ENCODE results near the gene PATL1.
"Not testable (repeated sequence)": the region's sequence is repeated elsewhere in the genome, so short reads cannot be mapped to it uniquely, and the experiment has no call there.

The PATL1 gene

DNA sequence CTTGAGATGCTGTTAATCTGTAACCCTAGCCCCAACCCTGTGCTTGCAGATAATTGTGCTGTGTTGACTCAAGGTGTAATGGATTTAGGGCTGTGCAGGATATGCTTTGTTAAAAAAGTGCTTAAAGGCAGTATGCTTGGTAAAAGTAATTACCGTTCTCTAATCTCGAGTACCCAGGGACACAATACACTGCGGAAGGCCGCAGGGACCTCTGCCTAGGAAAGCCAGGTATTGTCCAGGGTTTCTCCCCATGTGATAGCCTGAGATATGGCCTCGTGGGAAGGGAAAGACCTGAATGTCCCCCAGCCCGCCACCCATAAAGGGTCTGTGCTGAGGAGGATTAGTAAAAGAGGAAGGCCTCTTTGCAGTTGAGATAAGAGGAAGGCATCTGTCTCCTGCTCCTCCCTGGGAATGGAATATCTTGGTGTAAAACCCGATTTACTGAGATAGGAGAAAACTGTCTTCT lies 12.5 kb upstream of the PATL1 start:
- not testable (repeated sequence) for H3K4me3 Mint-ChIP-seq; H3K27ac Mint-ChIP-seq; H3K9me3 Mint-ChIP-seq; H3K36me3 Mint-ChIP-seq (ENCODE audit: low read depth)
- Mint-ChIP-seq H3K27me3 (peaks cover 24% of the 10 kb centered on the region), H3K4me1 (ENCODE audit: low read depth) (peaks cover 12% of the 10 kb centered on the region)

DNA sequence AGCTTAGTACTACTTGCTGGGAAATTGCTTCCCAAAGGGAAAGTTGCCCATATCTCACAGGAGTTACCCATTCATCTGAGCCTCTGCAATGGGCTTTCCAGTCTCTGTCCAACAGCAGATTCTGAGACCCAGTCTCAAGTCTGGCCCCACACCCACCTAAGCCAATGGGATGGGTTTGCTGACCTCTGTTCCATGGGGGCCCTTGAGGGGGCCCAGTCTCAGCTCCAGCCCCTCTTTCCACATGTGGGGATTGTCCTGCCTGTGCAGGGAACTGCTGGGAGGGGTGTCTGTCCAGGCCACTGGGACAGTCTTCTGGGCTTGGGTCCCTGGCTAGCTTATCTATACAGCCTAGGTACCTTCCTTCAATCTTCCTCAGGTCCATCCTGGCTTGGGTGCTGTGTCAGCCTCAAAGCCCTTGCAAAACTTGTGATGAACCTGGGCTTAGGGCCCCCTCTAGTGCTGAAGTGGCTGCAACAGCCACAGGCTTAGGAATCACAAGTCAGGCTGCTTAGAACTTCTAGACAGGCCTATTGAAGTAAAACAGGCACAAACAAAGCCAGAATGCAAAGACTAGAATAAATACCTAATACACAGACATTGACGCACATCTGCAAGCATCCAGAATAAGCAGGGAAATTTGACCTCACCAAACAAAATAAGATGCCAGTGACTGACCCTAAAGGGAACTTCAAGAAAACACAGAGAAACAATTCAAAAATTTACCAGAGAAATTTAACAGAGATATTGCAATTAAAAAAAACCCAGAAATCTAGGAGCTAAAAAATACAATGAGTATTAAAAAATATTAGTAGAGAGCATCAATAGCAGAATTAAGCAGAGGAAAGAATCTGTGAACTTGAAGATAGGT lies 11.7 kb upstream of the PATL1 start:
- Mint-ChIP-seq H3K36me3 (ENCODE audit: low read depth) (no peaks in the 10 kb centered on the region), H3K4me1 (ENCODE audit: low read depth) (peaks cover 18% of the 10 kb centered on the region), H3K27me3 (peaks cover 21% of the 10 kb centered on the region), H3K27ac (no peak overlapping the region), H3K4me3 (no peak overlapping the region), H3K9me3 (no peaks in the 10 kb centered on the region)

DNA sequence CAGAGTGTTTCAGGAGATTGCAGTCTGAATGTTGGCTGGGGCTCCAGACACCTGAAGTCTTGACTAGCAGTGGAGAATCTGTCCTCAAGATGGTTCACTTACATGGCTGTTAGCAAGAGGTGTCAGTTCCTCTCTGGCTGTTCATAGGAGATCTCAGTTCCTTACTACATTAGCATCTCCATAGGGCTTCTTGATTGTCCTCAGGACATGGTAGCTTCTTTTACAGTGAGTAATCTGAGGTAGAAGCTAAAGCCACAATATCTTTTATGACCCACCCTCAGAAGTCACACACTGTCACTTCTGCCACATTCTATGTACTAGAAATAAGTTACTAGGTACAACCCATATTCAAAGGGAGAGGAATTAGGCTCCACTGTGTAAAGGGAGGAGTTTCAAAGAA lies 10.5 kb upstream of the PATL1 start:
- H3K9me3 Mint-ChIP-seq, result no peaks in the 10 kb centered on the region
- H3K27me3 Mint-ChIP-seq, result peaks cover 15% of the 10 kb centered on the region
- no peak overlapping the region for H3K27ac Mint-ChIP-seq
- H3K36me3 Mint-ChIP-seq (ENCODE audit: low read depth), result no peaks in the 10 kb centered on the region
- H3K4me3 Mint-ChIP-seq, result no peak overlapping the region
- peaks cover 18% of the 10 kb centered on the region for H3K4me1 Mint-ChIP-seq (ENCODE audit: low read depth)

DNA sequence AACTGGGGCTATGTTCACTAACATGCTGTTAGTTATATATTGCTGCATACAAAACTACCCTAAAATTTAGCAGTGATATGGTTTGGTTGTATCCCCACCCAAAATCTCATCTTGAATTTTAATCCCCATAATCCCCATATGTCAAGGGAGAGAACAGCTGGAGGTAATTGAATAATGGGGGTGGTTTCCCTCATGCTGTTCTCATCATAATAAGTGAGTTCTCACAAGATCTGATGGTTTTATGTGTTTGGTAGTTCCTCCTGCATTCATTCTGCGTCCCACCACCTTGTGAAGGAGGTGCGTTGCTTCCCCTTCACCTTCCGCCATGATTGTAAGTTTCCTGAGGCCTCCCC lies 10.0 kb upstream of the PATL1 start:
- Mint-ChIP-seq H3K4me3 (no peak overlapping the region), H3K4me1 (ENCODE audit: low read depth) (peaks cover 18% of the 10 kb centered on the region), H3K36me3 (ENCODE audit: low read depth) (no peaks in the 10 kb centered on the region), H3K27ac (no peak overlapping the region), H3K27me3 (peaks cover 15% of the 10 kb centered on the region), H3K9me3 (no peaks in the 10 kb centered on the region)

DNA sequence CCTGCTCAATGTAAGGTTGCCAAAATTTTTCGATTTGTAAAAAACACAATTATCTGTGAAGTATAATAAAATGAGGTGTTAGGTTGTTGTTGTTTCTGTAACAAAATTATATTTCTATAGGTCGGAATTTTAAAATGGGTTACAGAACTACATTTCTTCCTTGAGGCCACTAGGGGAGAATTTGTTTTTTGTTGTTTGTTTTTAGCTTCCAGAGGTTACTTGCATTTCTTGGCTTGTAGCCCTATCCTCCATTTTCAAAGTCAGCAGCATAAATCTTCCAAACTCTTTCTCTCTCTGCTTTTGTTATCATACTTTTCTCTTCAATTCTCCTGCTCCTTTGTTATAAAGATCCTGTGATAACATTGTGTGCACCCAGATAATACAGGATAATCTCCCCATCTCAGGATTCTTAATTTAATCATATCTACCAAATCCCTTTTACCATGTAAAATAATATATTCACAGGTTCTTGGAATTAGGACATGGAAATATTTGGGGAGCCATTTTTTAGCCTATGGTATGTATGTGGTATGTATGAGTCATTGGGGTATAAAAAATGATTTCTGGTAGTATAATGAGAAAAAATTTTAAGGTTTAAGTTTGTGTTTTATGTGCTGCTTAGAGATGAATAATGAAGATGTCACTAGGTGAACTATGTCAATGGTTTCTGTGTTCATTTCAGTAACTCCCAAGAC lies 9.4 kb upstream of the PATL1 start:
- H3K4me3 Mint-ChIP-seq, result no peak overlapping the region
- no peak overlapping the region for H3K27ac Mint-ChIP-seq
- H3K4me1 Mint-ChIP-seq (ENCODE audit: low read depth), result peaks cover 18% of the 10 kb centered on the region
- no peaks in the 10 kb centered on the region for H3K9me3 Mint-ChIP-seq
- H3K36me3 Mint-ChIP-seq (ENCODE audit: low read depth), result no peaks in the 10 kb centered on the region
- H3K27me3 Mint-ChIP-seq, result peaks cover 12% of the 10 kb centered on the region

DNA sequence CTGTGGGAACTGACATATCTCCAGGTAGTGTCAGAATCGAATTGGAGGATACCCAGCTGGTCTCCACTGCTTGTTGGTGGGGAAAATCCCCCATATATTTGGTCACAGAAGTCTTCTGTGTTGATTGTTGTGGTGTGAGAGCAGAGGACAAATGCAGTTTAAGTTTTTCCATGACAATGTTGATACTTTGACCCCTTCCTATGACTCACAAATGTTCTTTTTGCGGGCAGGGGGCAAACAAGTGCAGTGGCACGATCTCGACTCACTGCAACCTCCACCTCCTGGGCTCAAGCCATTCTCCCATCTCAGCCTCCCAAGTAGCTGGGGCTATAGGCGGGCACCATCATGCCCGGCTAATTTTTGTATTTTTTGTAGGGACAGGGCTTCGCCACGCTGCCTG lies 7.4 kb upstream of the PATL1 start:
- H3K9me3 Mint-ChIP-seq, result no peaks in the 10 kb centered on the region
- H3K36me3 Mint-ChIP-seq (ENCODE audit: low read depth), result no peaks in the 10 kb centered on the region
- peaks cover 18% of the 10 kb centered on the region for H3K4me1 Mint-ChIP-seq (ENCODE audit: low read depth)
- H3K4me3 Mint-ChIP-seq, result no peak overlapping the region
- H3K27me3 Mint-ChIP-seq, result no peaks in the 10 kb centered on the region
- no peak overlapping the region for H3K27ac Mint-ChIP-seq

DNA sequence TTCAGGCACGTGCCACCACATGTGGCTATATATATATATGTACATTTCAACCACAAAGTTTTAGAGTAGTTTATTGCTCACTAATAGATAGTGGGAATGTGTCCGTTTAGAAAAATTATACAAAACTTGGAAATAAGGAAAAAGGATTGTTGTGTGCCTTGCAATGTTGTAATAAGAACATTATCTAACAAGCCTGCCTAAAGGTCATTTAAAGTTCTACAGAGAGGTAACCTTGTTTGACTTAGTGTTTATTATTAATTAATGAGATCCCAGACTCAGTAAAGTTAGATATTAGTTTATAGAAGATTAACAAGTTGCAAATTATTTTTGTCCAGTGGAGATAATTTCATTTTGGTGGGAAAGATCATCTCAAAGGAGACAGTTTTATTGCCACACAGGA lies 5.5 kb upstream of the PATL1 start:
- Mint-ChIP-seq H3K4me3 (no peak overlapping the region), H3K36me3 (ENCODE audit: low read depth) (no peaks in the 10 kb centered on the region), H3K9me3 (no peaks in the 10 kb centered on the region), H3K4me1 (ENCODE audit: low read depth) (peaks cover 26% of the 10 kb centered on the region), H3K27ac (no peak overlapping the region), H3K27me3 (no peaks in the 10 kb centered on the region)

DNA sequence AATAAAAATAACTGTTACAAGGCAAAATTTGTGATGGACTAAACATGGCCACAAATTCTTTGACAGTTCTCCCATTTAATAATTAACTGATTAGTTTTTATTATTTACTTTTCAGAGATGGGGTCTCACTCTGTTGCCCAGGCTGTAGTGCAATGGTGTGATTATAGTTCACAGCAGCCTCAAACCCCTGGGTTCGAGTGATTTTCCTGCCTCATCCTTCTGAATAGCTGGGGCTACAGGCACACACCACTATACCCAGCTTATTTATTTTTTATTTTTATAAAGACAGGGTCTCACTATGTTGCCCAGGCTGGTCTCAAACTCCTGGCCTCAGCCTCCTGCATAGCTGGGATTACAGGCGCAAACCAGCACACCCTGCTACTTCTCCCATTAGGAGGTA lies 4.5 kb upstream of the PATL1 start:
- no peak overlapping the region for H3K4me3 Mint-ChIP-seq
- H3K9me3 Mint-ChIP-seq, result no peaks in the 10 kb centered on the region
- H3K27me3 Mint-ChIP-seq, result no peaks in the 10 kb centered on the region
- H3K36me3 Mint-ChIP-seq (ENCODE audit: low read depth), result no peaks in the 10 kb centered on the region
- H3K27ac Mint-ChIP-seq, result no peak overlapping the region
- H3K4me1 Mint-ChIP-seq (ENCODE audit: low read depth), result peaks cover 22% of the 10 kb centered on the region

DNA sequence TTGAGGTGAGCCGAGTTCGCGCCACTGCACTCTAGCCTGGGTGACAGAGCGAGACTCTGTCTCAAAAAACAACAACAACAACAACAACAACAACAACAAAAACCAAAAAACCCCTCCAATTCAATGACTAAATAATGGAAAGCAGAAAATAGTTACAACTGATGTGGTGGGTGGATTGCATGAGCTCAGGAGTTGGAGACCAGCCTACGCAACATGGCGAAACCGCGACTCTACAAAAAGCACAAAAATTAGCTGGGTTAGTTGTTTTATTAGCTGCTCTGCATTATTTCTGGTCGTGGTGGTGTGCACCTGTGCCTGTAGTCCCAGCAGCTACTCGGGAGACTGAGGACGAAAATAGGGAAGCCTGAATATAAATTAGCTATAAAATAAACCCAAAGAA lies 2.6 kb upstream of the PATL1 start:
- no peak overlapping the region for H3K4me3 Mint-ChIP-seq
- H3K9me3 Mint-ChIP-seq, result no peaks in the 10 kb centered on the region
- H3K27me3 Mint-ChIP-seq, result no peaks in the 10 kb centered on the region
- peaks cover 16% of the 10 kb centered on the region for H3K36me3 Mint-ChIP-seq (ENCODE audit: low read depth)
- H3K27ac Mint-ChIP-seq, result no peak overlapping the region
- peaks cover 36% of the 10 kb centered on the region for H3K4me1 Mint-ChIP-seq (ENCODE audit: low read depth)

DNA sequence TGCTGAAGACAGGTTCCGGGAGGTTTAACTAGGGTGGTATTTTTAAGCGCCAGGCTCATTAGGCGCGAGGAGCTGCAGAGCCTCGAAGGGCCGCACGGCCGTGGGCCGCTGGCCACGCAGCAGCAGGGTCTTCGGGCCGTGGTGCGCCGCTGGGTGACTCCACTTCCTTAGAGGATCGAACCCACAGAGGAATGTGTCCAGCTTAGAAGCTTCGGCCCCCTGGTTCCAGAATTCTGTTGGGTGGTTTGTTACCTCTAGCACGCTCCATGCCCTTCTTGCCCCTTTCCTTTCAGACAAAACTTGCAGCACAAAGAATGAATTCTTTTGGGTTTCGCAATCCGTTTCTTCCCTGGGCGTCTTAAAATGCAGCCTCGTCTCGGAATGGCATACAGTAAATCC lies 773 bp upstream of the PATL1 start:
- Mint-ChIP-seq H3K36me3 (ENCODE audit: low read depth) (peaks cover 33% of the 10 kb centered on the region), H3K4me3 (peak overlapping the region; percentile 92), H3K9me3 (no peaks in the 10 kb centered on the region), H3K4me1 (ENCODE audit: low read depth) (peaks cover 46% of the 10 kb centered on the region), H3K27ac (peak overlapping the region; percentile 95), H3K27me3 (no peaks in the 10 kb centered on the region)

DNA sequence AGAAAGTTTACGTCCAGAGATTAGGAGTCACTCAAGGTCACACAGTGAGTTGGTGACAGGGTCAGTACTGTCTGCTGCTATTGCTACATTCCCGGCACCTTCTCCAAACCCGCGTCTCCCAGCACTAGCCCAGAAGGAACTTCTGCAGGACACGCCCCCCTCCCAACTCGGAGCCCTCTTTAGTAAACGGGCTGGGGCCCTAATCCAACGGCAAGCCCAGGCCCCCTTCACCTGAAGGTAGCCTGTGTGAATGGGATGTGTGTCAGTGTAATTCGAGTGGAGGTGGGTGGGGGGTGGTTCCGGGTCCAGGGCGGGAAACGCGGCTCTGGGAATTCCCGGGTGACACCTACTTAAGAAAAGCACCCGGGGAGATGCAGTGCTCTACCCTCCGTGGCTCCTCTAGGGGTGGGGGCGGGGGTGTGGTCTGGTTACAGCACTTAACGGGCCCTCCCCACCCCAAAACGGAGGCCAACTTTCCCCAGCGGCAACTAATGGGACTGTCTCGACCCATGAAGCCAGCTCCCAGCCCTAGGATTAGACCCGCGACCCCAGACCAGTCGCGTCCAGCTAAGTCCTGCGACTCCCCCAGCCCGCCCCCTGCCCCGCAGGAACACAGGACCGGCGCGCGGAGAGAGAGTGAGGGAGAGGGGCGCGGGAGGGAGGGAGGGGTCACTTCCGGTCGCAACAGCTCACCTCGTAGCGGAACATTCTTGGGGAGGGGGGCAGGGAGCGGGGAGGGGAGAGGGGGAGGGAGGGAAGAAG lies 468 bp downstream of the PATL1 start:
- no peaks in the 10 kb centered on the region for H3K9me3 Mint-ChIP-seq
- peaks cover 54% of the 10 kb centered on the region for H3K4me1 Mint-ChIP-seq (ENCODE audit: low read depth)
- no peaks in the 10 kb centered on the region for H3K27me3 Mint-ChIP-seq
- H3K4me3 Mint-ChIP-seq, result peak overlapping the region; percentile 93
- H3K27ac Mint-ChIP-seq, result peak overlapping the region; percentile 90
- H3K36me3 Mint-ChIP-seq (ENCODE audit: low read depth), result peaks cover 42% of the 10 kb centered on the region

DNA sequence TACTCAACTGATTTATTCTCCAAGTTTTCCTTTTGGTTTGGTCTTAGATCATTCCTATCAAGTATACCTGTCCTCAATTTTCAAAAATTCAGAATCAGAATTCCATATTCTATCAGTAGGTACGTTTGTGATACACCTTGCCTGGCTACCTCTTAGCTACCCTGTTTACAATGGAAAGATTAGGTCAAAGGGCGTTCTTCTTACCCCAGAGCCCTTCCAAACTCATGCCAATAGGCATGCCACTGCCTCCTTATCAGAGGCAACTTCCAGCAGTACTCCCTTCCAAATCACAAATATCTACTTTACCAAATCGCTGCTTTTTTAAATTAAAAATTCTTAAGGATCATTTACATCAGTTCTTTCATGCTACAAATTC lies 1.0 kb downstream of the PATL1 start:
- peaks cover 47% of the 10 kb centered on the region for H3K36me3 Mint-ChIP-seq (ENCODE audit: low read depth)
- no peaks in the 10 kb centered on the region for H3K27me3 Mint-ChIP-seq
- H3K4me1 Mint-ChIP-seq (ENCODE audit: low read depth), result peaks cover 59% of the 10 kb centered on the region
- no peaks in the 10 kb centered on the region for H3K9me3 Mint-ChIP-seq
- peak overlapping the region; percentile 93 for H3K4me3 Mint-ChIP-seq
- peak overlapping the region; percentile 90 for H3K27ac Mint-ChIP-seq

DNA sequence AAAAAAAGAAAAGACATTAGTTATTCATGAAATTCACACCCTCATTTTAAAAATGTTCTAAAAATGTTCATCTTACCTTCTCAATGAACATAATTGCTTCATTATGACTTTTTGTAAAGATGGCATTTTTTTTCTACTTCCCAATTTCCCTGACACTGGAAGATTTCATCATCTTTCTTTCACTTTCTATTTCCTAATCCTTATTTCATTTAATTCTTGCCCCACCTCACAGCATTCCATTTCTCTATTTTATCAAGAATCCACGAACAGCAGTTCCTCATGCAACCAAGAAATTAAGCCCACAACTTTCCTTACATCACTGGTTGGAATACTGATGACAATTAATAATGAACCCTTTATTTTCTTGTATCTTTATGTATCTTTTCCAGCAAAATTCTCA lies 1.9 kb downstream of the PATL1 start:
- Mint-ChIP-seq H3K9me3 (no peaks in the 10 kb centered on the region), H3K27me3 (no peaks in the 10 kb centered on the region), H3K4me3 (peak overlapping the region; percentile 93), H3K36me3 (ENCODE audit: low read depth) (peaks cover 48% of the 10 kb centered on the region), H3K27ac (peak overlapping the region; percentile 90), H3K4me1 (ENCODE audit: low read depth) (peaks cover 60% of the 10 kb centered on the region)

DNA sequence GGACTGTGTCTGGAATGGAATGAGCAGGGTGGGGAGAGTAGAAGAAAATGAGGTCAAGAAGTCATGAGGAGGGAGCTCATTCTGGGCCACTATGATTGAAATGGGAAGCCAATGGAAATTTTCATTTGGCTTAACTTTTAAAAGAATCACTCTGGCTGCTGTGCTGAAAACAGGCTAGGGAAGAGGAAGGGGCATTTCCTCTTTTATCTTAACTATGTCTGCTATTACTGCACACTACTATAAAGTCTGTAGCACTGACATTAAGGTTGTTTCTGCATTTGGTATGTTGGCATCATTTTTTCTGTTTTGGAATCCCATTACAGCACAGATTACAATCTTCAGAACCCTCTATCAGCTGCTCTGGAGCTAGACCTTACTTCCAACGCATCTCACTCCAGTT lies 8.2 kb downstream of the PATL1 start:
- Mint-ChIP-seq H3K36me3 (ENCODE audit: low read depth) (peaks cover 68% of the 10 kb centered on the region), H3K27ac (peak overlapping the region; percentile 36), H3K4me3 (no peak overlapping the region), H3K9me3 (no peaks in the 10 kb centered on the region), H3K4me1 (ENCODE audit: low read depth) (peaks cover 37% of the 10 kb centered on the region), H3K27me3 (no peaks in the 10 kb centered on the region)

DNA sequence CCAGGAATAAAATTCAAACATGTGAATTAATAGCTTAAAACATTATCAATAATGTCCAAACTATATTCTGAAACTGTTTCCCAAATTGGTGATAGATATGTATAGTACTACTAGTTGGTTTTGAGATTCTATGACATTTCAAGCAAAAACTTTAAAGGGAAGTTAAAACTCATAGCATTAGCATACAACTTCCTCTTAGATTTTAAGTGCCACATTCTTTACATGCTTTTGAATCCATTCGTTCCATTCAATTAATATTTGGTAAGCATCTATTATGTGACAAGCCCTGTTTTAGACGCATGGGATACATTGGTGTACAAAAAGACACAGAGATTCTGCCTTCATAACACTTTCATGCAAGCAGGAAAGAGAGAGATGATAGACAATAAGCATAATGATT lies 8.9 kb downstream of the PATL1 start:
- peaks cover 32% of the 10 kb centered on the region for H3K4me1 Mint-ChIP-seq (ENCODE audit: low read depth)
- no peaks in the 10 kb centered on the region for H3K9me3 Mint-ChIP-seq
- peaks cover 68% of the 10 kb centered on the region for H3K36me3 Mint-ChIP-seq (ENCODE audit: low read depth)
- H3K27ac Mint-ChIP-seq, result no peak overlapping the region
- H3K4me3 Mint-ChIP-seq, result no peak overlapping the region
- no peaks in the 10 kb centered on the region for H3K27me3 Mint-ChIP-seq
